ENCODE data around the gene USP8. TPM values are rescaled to one million over a fixed set of nuclear protein-coding genes. Genes with fewer than 3 reads are reported as not detected.
"Not testable (repeated sequence)": the region's sequence is repeated elsewhere in the genome, so short reads cannot be mapped to it uniquely, and the experiment has no call there.

The USP8 gene
- total RNA-seq, 2 donors from 2014 or later: 37.1 to 89.8 TPM

GRCh38 chr15:50381438-50381837, 42.8 kb upstream of the USP8 start:
- Histone ChIP-seq H3K9me3 (no peaks in the 10 kb centered on the region), H3K27me3 (replicated peaks; ENCODE audit: insufficient read depth) (no peaks in the 10 kb centered on the region), H3K4me1 (ENCODE audit: control insufficient read depth in 1 of 2, low read depth in 2 of 2) (peaks cover 0 to 11% of the 10 kb centered on the region in 2 donors), H3K27ac (no peak overlapping the region), H3K4me3 (no peak overlapping the region), H3K36me3 (no peaks in the 10 kb centered on the region)
- ATAC-seq (ENCODE audit: insufficient number of reproducible peaks, low FRiP score, low read depth): no peak
- no peak for DNase-seq (ENCODE audit: low spot score)
- TF ChIP-seq CTCF (IDR thresholded peaks at IDR 0.05): no peak

GRCh38 chr15:50382408-50382807, 41.8 kb upstream of the USP8 start:
- H3K4me3 ChIP-seq; H3K27me3 ChIP-seq (replicated peaks; ENCODE audit: insufficient read depth); DNase-seq (ENCODE audit: low spot score); H3K36me3 ChIP-seq; H3K9me3 ChIP-seq; ATAC-seq (ENCODE audit: insufficient number of reproducible peaks, low FRiP score, low read depth); H3K27ac ChIP-seq: not testable (repeated sequence)
- H3K4me1 ChIP-seq (ENCODE audit: control insufficient read depth in 1 of 2, low read depth in 2 of 2): peaks cover 0 to 11% of the 10 kb centered on the region in 2 donors

GRCh38 chr15:50390554-50391264, 33.5 kb upstream of the USP8 start:
- ATAC-seq (ENCODE audit: insufficient number of reproducible peaks, low FRiP score, low read depth): no peak
- no peak for DNase-seq (ENCODE audit: low spot score)
- H3K27ac ChIP-seq: no peak overlapping the region

GRCh38 chr15:50391561-50391960, 32.6 kb upstream of the USP8 start:
- H3K27me3 ChIP-seq (replicated peaks; ENCODE audit: insufficient read depth); H3K27ac ChIP-seq; H3K4me3 ChIP-seq; ATAC-seq (ENCODE audit: insufficient number of reproducible peaks, low FRiP score, low read depth); DNase-seq (ENCODE audit: low spot score); H3K36me3 ChIP-seq; H3K9me3 ChIP-seq; H3K4me1 ChIP-seq (ENCODE audit: control insufficient read depth in 1 of 2, low read depth in 2 of 2): not testable (repeated sequence)

More at GRCh38 chr15:50390554-50391264, 33.5 kb upstream of the USP8 start:
- Histone ChIP-seq H3K4me3 (no peak overlapping the region), H3K27me3 (replicated peaks; ENCODE audit: insufficient read depth) (no peaks in the 10 kb centered on the region), H3K36me3 (no peaks in the 10 kb centered on the region), H3K4me1 (ENCODE audit: control insufficient read depth in 1 of 2, low read depth in 2 of 2) (no peaks in the 10 kb centered on the region), H3K9me3 (no peaks in the 10 kb centered on the region)
- TF ChIP-seq CTCF (IDR thresholded peaks at IDR 0.05): no peak

GRCh38 chr15:50411870-50412269, 12.3 kb upstream of the USP8 start:
- DNase-seq (ENCODE audit: low spot score) (no peak), ATAC-seq (ENCODE audit: insufficient number of reproducible peaks, low FRiP score, low read depth) (no peak)
- TF ChIP-seq CTCF (IDR thresholded peaks at IDR 0.05): no peak
- Histone ChIP-seq H3K4me3 (no peak overlapping the region), H3K36me3 (no peaks in the 10 kb centered on the region), H3K27ac (no peak overlapping the region), H3K4me1 (ENCODE audit: control insufficient read depth in 1 of 2, low read depth in 2 of 2) (no peaks in the 10 kb centered on the region), H3K9me3 (no peaks in the 10 kb centered on the region), H3K27me3 (replicated peaks; ENCODE audit: insufficient read depth) (no peaks in the 10 kb centered on the region)

GRCh38 chr15:50414624-50415023, 9.6 kb upstream of the USP8 start:
- TF ChIP-seq CTCF (IDR thresholded peaks at IDR 0.05): no peak
- Histone ChIP-seq H3K27me3 (replicated peaks; ENCODE audit: insufficient read depth) (no peaks in the 10 kb centered on the region), H3K4me3 (no peak overlapping the region), H3K9me3 (no peaks in the 10 kb centered on the region), H3K4me1 (ENCODE audit: control insufficient read depth in 1 of 2, low read depth in 2 of 2) (no peaks in the 10 kb centered on the region), H3K36me3 (no peaks in the 10 kb centered on the region), H3K27ac (no peak overlapping the region)
- DNase-seq (ENCODE audit: low spot score) (no peak), ATAC-seq (ENCODE audit: insufficient number of reproducible peaks, low FRiP score, low read depth) (no peak)

Measured in thoracic aorta (tissue), 2 donors.